HuH-7 (cell line): ENCODE measurements around the gene SLC16A3.
"Not testable (repeated sequence)": the region's sequence is repeated elsewhere in the genome, so short reads cannot be mapped to it uniquely, and the experiment has no call there.

Experiments
- DNase-seq: peaks from one replicate; pipeline ENCODE4 v3.0.0; 2011; ENCODE audit warnings: low spot score

The SLC16A3 gene

GRCh38 chr17:82247182-82247823 is 18.5 kb downstream of the SLC16A3 start:
- DNase-seq: no peak

- no peak for DNase-seq
These were observed 19.2 kb downstream of the SLC16A3 start for GRCh38 chr17:82247856-82248671.

- DNase-seq: no peak
These were observed 20.2 kb downstream of the SLC16A3 start for GRCh38 chr17:82248815-82249674.

GRCh38 chr17:82249896-82250581 is 21.2 kb downstream of the SLC16A3 start:
- no peak for DNase-seq

GRCh38 chr17:82250868-82251500 is 22.1 kb downstream of the SLC16A3 start:
- DNase-seq: no peak

- no peak for DNase-seq
These were observed 23.8 kb downstream of the SLC16A3 start for GRCh38 chr17:82252511-82253178.

GRCh38 chr17:82253179-82253544 is 24.3 kb downstream of the SLC16A3 start:
- DNase-seq: no peak

- not testable (repeated sequence) for DNase-seq
These were observed 25.3 kb downstream of the SLC16A3 start for GRCh38 chr17:82254096-82254495.

- not testable (repeated sequence) for DNase-seq
These were observed 25.9 kb downstream of the SLC16A3 start for GRCh38 chr17:82254746-82255145.

- DNase-seq: no peak
These were observed 26.6 kb downstream of the SLC16A3 start for GRCh38 chr17:82255402-82255972.

GRCh38 chr17:82256242-82256885 is 27.5 kb downstream of the SLC16A3 start:
- DNase-seq: no peak

GRCh38 chr17:82257473-82257872 is 28.6 kb downstream of the SLC16A3 start:
- DNase-seq: no peak

GRCh38 chr17:82258555-82258954 is 29.7 kb downstream of the SLC16A3 start:
- no peak for DNase-seq

- not testable (repeated sequence) for DNase-seq
These were observed 31.4 kb downstream of the SLC16A3 start for GRCh38 chr17:82259972-82260961.

GRCh38 chr17:82262344-82262743 is 33.5 kb downstream of the SLC16A3 start:
- DNase-seq: no peak

GRCh38 chr17:82263641-82264040 is 34.8 kb downstream of the SLC16A3 start:
- DNase-seq: no peak

GRCh38 chr17:82266142-82266541 is 37.3 kb downstream of the SLC16A3 start:
- no peak for DNase-seq

- peak; percentile 83 for DNase-seq
These were observed 38.9 kb downstream of the SLC16A3 start for GRCh38 chr17:82267575-82268379.
